Small intestine (tissue), 7 donors: ENCODE measurements around the gene LIPE. TPM values are rescaled to one million over a fixed set of nuclear protein-coding genes. Genes with fewer than 3 reads are reported as not detected.

Source experiments
- DNase-seq, 2 donors: peaks; one replicate each; pipeline versions ENCODE4 v3.0.0 to v3.0.0-alpha.2; 2013
- FAIRE-seq: peaks from 2 replicates; lab custom pipeline; 2012; peaks lifted over from hg19 to GRCh38; lab: Jason Lieb, UNC
- H3K27ac ChIP-seq, 3 donors: one replicate each; pipeline ENCODE4 v1.5.1; 2013; ENCODE audit warnings: low read length in 2 of 3, mild to moderate bottlenecking in 2 of 3, control low read depth in 1 of 3, inconsistent platforms in 1 of 3, low read depth in 1 of 3, moderate library complexity in 1 of 3
- H3K27me3 ChIP-seq, 3 donors: one replicate each; pipeline ENCODE4 v1.6.1; 2013; ENCODE audit warnings: low read length in 3 of 3, inconsistent platforms in 1 of 3; ENCODE audit not compliant: control insufficient read depth in 3 of 3, insufficient read depth in 3 of 3
- H3K36me3 ChIP-seq, 3 donors: one replicate each; pipeline ENCODE4 v1.6.1; 2013; ENCODE audit warnings: low read length in 3 of 3, inconsistent platforms in 1 of 3, low read depth in 1 of 3, mild to moderate bottlenecking in 1 of 3, moderate library complexity in 1 of 3; ENCODE audit not compliant: control insufficient read depth in 3 of 3, insufficient read depth in 2 of 3
- H3K4me1 ChIP-seq, 3 donors: one replicate each; pipeline ENCODE4 v1.6.1; 2013; ENCODE audit warnings: low read length in 2 of 3, inconsistent platforms in 1 of 3, low read depth in 1 of 3, mild to moderate bottlenecking in 1 of 3, moderate library complexity in 1 of 3; ENCODE audit not compliant: control insufficient read depth in 3 of 3, insufficient read depth in 2 of 3
- H3K4me3 ChIP-seq, 3 donors: one replicate each; pipeline ENCODE4 v1.5.1; 2013; ENCODE audit warnings: low read length in 3 of 3, control low read depth in 1 of 3, inconsistent platforms in 1 of 3, low read depth in 1 of 3, mild to moderate bottlenecking in 1 of 3, moderate library complexity in 1 of 3
- H3K9me3 ChIP-seq, 2 donors: one replicate each; pipeline ENCODE4 v1.6.1; 2013; ENCODE audit warnings: low read depth in 1 of 2, low read length in 1 of 2; ENCODE audit not compliant: control insufficient read depth in 2 of 2, insufficient read depth in 1 of 2
- whole genome bisulfite sequencing, 3 donors: extraction: QIAGEN DNeasy Blood & Tissue Kit; methylation state at CpG; one replicate each; pipeline ENCODE4 v1.1.7; 2013; 5-methylcytosine and 5-hydroxymethylcytosine counted together
- polyA plus RNA-seq, 4 donors: library from polyadenylated mRNA; stranded (reverse) in 3 of 4; unstranded in 1 of 4; fragments of 200-250 nt in 3 of 4; fragments of 120-200 nt in 1 of 4; gene quantifications; one replicate each; pipeline versions ENCODE4 v1.2.1 to v1.2.3, GENCODE V29; 2013
- donor health status: healthy with polysubstance abuse.
- donor health status: control.
- donor health status: control.
- donor health status: Bipolar disorder and iron deficiency.
- donor health status: healthy.

The LIPE gene
- polyA plus RNA-seq, 4 donors, result 10.1 to 40.2 (median 19.7) TPM

DNA sequence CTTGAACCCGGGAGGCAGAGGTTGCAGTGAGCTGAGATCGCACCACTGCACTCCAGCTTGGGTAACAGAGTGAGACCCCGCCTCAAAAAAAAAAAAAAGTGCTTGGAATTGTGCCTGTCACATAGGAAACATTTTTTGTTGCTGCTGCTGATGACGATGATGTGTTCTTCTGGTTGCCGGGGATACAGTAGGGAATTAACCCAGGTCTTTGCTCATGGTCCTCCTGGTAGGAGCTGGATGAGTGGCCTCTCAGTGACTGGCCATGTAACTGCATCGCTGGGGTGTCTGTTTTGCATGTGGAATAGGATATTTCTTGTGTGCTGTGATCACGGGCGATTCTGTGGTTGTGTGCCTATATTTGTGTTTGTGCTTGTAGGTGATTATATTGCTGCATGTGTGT is 32.4 kb downstream of the LIPE start:
- Histone ChIP-seq H3K9me3 (no peaks in the 10 kb centered on the region), H3K36me3 (peaks cover 0 to under 1% (median 0%) of the 10 kb centered on the region in 3 donors), H3K27me3 (peaks cover 0 to 26% (median 0%) of the 10 kb centered on the region in 3 donors), H3K4me3 (no peak overlapping the region), H3K4me1 (peaks cover 5 to 16% (median 6%) of the 10 kb centered on the region in 3 donors), H3K27ac (no peak overlapping the region)
- WGBS, 3 donors, result 83 to 85% (median 83%) methylated on average over 8 of the region's 8 CpGs
- FAIRE-seq (no peak), DNase-seq (no peak)

DNA sequence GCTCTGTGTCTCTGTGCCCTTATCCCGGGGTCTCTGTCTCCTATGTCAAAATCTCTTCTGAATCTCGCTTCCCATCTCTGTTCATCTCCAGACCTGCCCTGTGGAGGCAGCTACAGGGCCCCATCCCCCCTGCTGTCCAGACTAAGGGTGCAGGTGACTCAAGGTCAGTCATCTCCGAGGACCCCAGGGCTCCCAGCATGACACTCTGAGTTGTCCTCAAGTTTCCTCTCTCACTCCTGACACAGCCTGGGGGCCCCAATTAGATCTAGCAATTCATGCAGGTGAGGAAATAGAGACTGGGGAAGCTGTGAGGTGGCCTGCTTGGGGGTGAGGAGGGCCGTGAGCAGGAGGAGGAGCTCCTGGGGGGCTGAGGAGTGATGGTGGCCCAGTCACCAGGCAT is 35.0 kb downstream of the LIPE start:
- H3K27me3 ChIP-seq, result peaks cover 0 to 34% (median 0%) of the 10 kb centered on the region in 3 donors
- FAIRE-seq (no peak), DNase-seq (no peak)
- H3K36me3 ChIP-seq, result no peaks in the 10 kb centered on the region
- no peak overlapping the region for H3K4me3 ChIP-seq
- H3K27ac ChIP-seq, result no peak overlapping the region
- no peaks in the 10 kb centered on the region for H3K9me3 ChIP-seq
- H3K4me1 ChIP-seq, result peaks cover 0 to 7% (median 0%) of the 10 kb centered on the region in 3 donors
- 59 to 79% (median 71%) methylated on average over 4 of the region's 4 CpGs for WGBS, 3 donors

DNA sequence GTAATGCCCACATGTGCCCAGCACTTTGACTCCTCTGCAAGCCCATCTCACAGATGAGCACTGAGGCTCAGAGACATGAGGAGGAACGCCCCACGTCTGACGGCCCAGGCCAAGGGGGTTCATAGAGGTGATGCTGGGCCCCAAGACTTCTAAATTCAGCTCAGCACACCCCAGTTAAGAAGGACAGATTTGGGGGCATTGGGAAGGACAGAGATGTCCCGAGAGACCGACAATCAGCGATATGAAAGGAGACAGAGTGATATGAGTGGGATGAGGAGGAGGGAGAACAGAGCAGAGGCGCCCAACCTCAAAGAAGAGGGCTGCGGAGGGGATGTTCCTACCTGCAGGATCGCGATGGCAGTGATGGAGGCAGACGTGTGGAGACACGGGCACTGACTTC is 37.3 kb downstream of the LIPE start, which contains the start of gene CNFN:
TSS of gene CNFN (minus strand) at position 399 of the 400 bp plus-strand sequence. CDS start 1,260 bp downstream, outside the sequence.
- H3K4me3 ChIP-seq, result no peak within 1 kb of the TSS
- H3K27ac ChIP-seq, result no peak within 1 kb of the TSS
- H3K4me1 ChIP-seq, result peaks cover 0 to 6% (median 0%) of the 10 kb centered on the region in 3 donors
- no peak for DNase-seq
- no peaks in the 10 kb centered on the region for H3K9me3 ChIP-seq
- H3K36me3 ChIP-seq, result no peaks in the 10 kb centered on the region
- no peak for FAIRE-seq
- peaks cover 0 to 34% (median 0%) of the 10 kb centered on the region in 3 donors for H3K27me3 ChIP-seq
- WGBS, 3 donors, result 49 to 54% (median 54%) methylated on average over 12 of the region's 12 CpGs

DNA sequence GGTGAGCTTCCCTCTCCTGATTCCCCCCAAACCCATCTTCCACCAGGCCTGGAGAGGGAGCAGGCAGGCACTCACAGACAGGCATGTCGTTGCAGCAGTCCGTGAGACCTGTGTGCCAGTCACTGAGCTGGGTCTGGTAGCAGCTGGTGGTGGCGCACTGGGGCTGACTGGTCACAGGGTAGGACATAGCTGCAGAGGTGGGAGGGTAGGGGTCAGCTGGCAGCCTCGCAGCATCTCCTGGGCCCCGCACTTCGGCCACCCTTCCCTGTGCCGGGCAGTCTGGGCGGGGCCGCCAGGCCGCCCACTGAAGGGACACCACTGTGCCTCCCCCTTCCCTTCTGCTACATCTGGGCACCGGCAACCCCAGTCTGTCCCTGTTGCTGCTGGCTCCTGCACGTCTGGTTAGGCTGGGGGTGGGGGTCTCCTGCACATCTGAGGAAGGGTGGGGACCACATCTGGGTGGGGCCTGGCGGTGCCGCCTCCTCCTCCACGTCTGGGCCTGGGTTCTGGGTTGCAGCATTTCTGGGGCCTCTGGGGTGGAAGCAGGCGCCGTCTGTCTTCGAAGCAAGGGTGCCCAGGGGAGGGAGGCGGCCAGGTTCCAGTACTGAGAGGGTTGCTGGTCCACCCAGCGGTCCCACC is 38.2 kb downstream of the LIPE start:
- Histone ChIP-seq H3K9me3 (no peaks in the 10 kb centered on the region), H3K4me1 (peaks cover 0 to 6% (median 0%) of the 10 kb centered on the region in 3 donors), H3K27me3 (peaks cover 0 to 34% (median 0%) of the 10 kb centered on the region in 3 donors), H3K27ac (no peak overlapping the region), H3K36me3 (no peaks in the 10 kb centered on the region), H3K4me3 (no peak overlapping the region)
- 67 to 77% (median 73%) methylated on average over 19 to 20 of the region's 20 CpGs for WGBS, 3 donors
- no peak for DNase-seq
- FAIRE-seq, result no peak

DNA sequence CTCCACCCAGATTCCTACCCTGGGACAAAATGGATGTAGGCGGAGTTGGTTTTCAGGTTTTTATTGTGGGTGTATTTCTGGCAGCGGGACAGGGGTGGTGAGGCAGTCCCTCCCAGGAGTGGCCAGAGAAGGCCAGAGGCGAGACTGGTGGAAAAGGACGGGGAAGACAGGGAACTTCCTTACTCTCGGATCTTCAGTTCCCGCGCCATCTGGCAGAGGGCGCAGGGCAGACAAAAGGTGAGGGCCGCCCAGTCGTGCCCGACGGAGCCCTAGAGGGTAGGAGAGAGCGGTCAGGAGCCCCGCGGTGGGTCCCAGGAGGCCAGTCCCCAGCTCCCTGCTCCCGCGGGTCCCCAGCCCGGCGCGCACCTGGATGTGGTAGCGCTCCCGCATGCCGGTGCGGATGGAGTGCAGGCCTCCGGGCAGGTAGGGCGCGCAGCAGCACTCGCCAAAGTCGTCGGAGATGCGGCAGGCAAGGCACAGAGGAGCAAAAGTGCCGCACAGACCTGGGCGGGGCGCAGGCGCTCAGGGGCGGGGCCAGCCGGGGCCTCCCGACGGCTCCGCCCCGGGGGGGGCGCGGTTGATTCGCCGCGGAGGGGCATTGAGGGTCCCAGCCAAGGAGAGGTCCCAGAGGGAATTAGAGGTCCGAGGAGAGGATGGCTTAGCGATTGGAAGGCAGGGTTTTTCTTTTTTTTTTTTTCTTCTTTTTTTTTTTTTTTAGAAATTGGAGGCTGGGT is 40.0 kb downstream of the LIPE start:
- Histone ChIP-seq H3K27me3 (peaks cover 0 to 30% (median 0%) of the 10 kb centered on the region in 3 donors), H3K27ac (peak overlapping the region; percentile 30 to 50 (median 42))
- FAIRE-seq, result no peak

DNA sequence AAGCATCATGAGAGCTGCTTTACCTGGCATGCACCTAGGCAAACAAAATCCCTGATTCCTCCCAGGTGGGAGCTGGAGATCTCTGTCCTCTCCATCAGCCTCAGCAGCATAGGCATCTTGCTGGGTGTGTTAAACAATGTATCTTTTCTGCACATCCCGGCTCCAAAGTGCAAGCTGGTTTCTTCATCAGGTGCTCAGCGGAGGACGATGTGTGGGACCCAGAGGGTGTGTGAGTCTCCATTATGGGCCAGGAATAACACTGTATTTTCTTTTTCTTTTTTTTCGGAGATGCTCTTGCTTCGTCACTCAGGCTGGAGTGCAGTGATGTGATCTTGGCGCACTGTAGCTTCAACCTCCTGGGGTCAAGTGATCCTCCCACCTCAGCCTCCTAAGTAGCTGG is 47.0 kb downstream of the LIPE start:
- Histone ChIP-seq H3K4me1 (peaks cover 0 to 20% (median 2%) of the 10 kb centered on the region in 3 donors), H3K36me3 (peaks cover 0 to 21% (median 0%) of the 10 kb centered on the region in 3 donors), H3K4me3 (no peak overlapping the region), H3K9me3 (peaks cover 0 to 6% of the 10 kb centered on the region in 2 donors), H3K27ac (no peak overlapping the region), H3K27me3 (peaks cover 0 to 6% (median 0%) of the 10 kb centered on the region in 3 donors)
- 59 to 81% (median 64%) methylated on average over 6 of the region's 6 CpGs for WGBS, 3 donors
- FAIRE-seq (no peak), DNase-seq (peak in 1 of 2 donors; percentile 33)

More for the DNA sequence above, 40.0 kb downstream of the LIPE start:
- WGBS, 3 donors, result 2% methylated on average over 45 to 48 of the region's 48 CpGs
- no peaks in the 10 kb centered on the region for H3K9me3 ChIP-seq
- DNase-seq, result peak; percentile 77 to 89
- H3K4me1 ChIP-seq, result peaks cover 0 to 6% (median 0%) of the 10 kb centered on the region in 3 donors
- peak overlapping the region in 2 of 3 donors; percentile 39 to 42 for H3K4me3 ChIP-seq
- H3K36me3 ChIP-seq, result no peaks in the 10 kb centered on the region

DNA sequence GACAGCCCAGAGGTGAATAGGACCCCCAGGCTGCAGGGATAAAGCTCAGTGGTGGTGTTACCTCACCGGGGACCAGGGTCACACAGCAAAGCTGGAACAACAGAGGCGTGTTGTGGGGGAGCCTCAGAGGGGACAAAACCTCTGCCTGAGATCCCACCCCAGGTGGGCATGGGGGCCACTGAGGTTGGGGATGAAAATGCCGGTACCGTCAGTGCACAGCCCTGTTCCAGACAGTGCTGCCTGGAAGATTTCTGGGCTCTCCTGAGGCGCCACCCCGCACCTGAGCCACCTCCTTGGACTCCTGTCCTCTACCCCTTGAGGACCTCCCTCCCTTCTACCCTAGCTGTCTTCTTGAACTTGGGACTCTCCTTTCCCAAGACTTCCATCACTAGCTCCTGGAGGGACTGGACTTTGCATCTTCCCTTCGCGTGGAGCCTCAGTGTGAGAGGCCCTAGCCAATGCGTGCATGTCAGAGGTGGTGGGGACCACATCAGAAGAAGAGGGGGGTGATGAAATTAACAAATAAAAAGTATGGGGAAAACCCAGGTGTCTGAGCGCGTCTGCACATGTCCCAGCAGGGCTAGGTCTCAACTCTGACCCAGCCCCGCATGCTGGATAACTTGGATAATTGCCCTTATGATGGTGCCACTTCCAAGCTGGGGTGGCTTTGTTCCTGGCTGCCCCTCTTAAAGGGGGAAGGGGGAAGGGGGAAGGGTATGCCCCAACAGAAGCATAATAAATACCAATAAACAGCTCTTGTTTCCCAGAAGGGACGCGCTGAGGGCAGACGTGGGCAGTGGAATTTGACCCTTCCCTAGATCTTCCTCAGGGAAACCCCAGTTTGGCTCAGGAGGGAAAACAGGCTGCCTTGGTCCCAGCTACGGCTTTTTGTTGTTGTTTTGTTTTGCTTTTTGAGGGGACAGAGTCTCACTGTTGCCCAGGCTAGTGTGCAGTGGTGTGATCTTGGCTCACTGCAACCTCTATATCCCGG is 48.7 kb downstream of the LIPE start:
- 47 to 63% (median 53%) methylated on average over 17 of the region's 17 CpGs for WGBS, 3 donors
- Histone ChIP-seq H3K4me3 (no peak overlapping the region), H3K4me1 (peaks cover 0 to 20% (median 2%) of the 10 kb centered on the region in 3 donors), H3K9me3 (peaks cover 0 to 6% of the 10 kb centered on the region in 2 donors), H3K27me3 (peaks cover 0 to 6% (median 0%) of the 10 kb centered on the region in 3 donors), H3K27ac (peak overlapping the region in 1 of 3 donors; percentile 82), H3K36me3 (peaks cover 0 to 33% (median 0%) of the 10 kb centered on the region in 3 donors)
- peak; percentile 57 to 87 for DNase-seq
- FAIRE-seq, result no peak
